HG03135 (cell line): Measurements from ENCODE around the gene NPVF.

Experiments
- ATAC-seq: cut with Tn5 transposase; IDR thresholded peaks from one replicate; pipeline ENCODE4 v1.9.1; 2021; ENCODE audit warnings: mild to moderate bottlenecking, moderate library complexity; ENCODE audit not compliant: unreplicated experiment

Gene NPVF

DNA sequence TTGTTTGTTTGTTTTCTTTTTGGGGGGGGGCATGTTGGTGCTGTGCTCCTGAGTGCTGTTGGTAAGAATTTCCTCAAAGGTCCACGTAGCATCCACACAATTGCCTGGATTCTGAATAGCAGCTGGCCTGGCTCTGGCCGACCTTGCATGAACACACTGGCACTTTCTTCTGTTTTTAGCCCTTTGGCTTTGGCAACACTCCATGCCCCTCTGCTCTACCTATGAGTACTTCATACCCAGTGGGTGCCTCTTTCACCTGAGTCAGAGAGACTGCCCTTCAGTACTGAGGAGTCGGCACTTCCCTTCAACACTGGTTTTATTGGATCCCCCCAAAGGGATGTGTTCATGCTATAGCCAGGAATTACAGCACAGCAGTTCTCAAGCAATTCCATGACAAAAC lies 7.2 kb upstream of the NPVF start:
- no peak for ATAC-seq

DNA sequence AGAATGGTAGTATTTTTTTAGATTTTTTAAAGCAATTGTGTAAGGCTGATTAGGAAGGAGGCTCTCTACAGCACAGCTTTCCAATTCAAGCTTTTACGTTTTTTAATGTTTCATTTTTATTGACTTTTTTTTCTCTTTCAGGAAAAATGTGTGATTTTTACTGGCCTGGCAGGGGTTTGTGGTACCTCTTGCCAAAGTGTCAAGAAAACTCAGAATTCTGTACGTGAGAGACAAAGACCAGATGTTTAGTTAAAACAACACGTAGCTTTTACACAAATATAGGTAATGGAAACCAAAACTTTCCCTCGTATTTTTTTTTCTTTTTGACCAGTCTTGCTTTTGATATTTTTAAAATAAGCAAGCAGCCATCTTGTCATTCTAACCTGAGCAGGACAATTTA lies 6.0 kb upstream of the NPVF start:
- no peak for ATAC-seq

DNA sequence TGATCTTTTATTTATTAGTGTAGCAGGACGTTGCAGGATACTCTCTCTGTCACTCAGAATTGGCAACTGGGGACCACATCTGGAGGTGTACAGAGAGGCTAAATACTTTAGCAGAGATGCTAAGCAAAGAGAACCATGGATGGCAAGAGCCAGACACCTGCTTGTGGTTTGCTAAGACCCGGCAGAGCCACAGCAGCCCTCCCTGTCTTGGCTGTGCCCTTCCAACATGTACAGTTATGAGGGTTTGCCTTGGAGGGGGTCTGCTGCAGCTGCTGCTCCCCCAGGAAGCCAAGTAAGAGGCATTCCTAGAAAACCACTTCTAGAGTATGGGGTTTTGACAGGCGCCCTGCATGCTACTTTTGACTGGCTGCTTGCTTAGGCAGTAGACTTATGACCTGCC lies 5.1 kb downstream of the NPVF start:
- no peak for ATAC-seq

DNA sequence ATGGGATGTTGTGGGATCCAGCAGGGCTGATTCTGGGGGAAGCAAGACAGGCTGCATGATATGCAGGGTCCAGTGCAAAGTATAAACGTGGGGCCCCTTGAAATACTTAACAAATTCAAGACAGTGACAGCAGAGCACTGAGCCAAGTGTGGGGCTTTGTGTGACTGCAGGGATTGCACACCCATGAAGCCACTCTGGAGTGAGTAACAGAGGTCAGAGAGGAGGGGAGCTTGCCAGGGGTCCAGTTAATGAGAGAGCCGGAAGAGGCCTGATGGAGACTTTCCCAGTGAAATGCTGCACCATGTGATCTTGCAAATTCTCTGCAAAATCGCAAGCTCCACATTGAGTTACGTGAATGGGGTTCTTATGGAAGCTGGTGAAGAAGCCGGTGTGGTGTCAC lies 5.6 kb downstream of the NPVF start:
- no peak for ATAC-seq

DNA sequence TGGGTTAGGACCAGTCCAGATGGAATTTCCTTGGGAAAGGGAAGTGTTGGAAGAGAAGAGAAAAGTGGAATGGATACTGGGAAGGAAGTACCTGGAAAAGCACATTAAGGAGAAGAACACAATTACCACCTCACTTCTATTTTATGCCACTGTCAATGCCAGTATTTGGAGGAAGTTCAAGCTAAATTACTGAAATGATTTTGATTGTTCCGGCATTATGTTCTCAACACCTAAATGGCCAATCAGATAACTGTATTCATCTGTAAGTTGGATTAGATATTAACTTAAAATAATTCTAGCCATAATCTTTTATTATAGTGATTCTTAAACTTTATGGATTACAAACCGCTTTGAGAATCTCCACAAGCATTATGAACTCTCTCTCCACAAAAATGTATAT lies 7.3 kb downstream of the NPVF start:
- ATAC-seq: no peak

DNA sequence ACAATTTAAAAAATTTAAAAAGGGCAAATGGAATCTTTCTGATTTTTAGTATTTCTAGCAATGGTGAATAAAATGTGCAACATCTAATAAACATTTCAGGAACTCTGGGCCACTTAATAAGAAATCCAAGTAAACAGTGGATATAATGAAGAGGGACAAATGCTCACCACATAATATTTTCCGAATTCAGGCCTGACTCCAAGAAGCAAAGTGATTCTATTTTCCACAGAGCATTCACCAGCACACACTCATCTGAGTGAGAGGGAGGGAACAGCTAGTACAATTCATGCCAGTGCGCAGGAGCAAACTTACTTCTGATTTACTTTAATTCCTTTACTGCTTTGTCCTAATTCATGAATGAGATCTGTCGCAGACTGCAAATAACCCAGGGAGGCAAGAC lies 10.1 kb downstream of the NPVF start:
- ATAC-seq: no peak

DNA sequence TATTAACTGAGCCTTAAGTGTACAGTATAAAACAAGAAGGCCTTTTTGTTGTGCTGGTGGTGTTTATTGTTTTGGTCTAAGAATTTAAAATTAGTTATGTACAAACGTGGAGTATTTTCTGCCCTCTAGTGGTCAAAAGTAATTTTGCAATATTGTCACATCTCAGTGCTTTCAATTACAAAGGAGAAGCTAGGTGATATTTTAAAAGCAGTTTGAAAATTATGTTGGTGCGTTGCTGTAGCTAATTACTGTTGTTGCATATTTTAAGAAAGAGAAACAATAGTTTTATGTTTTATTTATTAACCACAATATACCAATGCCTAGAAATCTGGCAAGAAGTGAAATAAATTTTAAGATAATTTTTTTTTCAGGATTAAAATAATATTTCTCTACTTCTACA lies 11.4 kb downstream of the NPVF start:
- ATAC-seq: no peak

DNA sequence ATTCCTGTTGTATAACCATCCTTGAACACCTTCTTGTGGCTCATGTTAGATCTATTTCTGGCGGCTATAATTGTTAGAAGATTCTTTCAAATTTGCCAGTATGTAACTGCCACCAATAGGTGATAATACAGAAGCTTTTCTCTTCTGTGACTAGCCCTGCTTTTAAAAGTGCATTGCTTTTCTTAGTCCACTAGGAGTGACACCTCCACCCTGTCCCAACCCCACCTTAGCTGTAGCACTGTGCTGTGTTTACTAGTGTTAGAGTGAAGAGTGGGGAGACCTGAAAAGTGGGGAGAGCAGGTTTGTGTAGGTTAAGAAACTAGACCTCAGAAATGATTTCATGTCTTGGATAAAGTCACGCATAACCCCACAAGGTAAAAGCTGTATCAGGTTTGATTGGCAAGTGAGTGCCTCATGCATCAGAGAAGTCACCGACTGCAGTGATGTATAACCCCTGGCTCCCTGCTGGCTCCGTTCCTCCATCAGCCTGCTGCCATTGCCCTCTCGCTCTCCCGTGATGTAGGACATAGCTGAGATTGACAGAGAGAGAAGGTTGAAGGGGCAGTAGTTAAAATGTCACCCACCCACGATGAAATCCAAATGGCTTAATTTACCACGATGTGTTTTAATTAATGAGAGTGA lies 12.5 kb downstream of the NPVF start:
- ATAC-seq: no peak

DNA sequence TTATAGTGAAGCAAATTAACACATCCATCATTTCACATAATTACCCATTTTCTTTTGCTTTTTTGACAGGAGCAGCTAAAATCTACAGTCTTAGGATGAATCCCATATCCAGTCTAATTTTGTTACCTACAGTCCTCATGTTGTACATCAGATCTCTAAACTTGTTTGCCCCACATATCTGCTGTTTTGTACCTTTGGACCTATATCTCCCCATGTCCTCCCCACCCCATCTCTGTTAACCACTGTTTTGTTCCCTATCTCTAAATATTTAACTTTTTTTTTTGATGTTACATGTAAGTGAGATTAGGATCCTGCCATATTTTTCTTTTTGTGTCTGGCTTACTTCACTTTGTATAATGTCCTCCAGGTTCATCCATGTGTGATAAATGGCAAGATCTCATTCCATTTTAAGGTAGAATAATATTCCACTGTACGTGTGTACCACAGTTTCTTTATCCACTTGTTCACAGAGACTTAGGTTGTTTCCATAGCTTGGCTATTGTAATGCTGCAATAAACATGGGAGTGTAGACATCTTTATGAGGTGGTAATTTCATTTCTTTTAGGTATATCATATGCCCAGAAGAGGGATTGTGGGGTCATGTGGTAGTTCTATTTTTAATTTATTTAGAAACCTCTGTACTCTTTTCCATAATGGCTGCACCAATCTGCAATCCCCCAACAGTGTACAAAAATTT lies 19.6 kb downstream of the NPVF start:
- ATAC-seq: no peak

DNA sequence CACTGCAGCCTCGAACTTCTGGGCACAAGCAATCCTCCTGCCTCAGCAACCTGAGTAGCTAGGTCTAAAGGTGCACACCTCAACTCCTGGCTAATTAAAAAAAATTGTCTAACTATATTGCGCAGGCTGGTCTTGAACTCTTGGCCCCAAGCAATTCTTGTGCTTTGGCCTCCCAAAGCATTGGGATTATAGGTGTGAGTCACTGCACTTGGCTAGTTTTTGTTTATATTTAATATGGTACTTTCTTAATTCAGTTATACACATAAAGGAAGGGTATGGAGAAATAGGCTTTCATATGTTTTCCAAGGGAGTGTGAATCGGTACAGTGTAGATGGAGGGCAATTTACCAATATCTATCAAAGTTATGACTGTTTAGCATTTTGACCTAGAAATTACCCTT lies 20.4 kb downstream of the NPVF start:
- no peak for ATAC-seq

DNA sequence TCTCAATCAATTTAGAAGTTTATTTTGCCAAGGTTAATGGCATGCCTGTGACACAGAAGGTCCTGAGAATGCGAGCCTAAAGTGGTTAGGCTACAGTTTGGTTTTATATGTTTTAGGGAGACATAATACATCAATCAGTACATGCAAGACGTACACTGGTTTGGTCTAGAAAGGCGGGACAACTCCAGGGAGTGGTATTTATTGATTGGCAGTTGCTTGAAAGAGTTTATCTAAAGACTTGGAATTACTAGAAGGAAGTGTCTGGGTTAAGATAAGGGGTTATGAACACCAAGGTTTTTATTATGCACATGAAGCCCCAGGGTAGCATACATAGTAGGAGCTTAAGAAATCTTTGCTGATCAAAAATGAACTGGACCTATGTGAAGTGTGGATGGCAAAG lies 21.5 kb downstream of the NPVF start:
- ATAC-seq: no peak

DNA sequence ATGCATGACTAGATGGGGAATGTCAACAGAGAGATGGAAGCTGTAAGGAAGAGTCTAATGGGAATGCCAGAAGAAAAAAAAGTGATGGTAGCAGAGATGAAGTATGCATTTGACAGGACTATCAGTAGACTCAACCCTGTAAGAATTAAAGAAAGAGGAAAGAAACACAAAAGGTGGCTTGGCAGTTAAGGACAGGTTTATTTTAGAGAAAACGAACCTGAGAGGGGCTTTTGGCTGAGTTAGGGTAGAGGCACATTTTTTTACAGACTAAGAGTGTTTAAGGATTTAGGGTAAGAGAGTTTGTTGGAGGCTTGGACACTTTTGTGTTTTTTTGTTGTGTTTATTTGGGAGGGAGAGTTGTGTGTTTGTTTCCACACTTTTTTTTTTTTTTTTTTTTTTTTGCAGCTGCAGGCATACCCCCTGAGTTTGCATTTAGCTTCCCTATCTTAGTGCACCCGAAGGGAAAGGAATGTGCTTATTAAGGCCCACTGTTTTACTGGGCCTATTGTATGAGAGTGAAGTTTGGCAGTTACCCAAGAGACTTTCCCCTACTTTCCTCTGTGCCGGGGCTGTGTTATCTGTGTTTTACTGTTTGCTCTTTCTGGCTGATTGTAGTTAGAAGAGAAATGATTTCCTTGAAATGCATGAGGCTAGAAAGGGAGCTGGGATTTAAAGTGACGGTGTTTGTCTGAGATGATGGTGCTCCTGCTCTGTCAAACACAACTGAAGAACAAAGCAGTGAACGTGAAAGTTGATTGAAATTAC lies 32.0 kb downstream of the NPVF start:
- no peak for ATAC-seq

DNA sequence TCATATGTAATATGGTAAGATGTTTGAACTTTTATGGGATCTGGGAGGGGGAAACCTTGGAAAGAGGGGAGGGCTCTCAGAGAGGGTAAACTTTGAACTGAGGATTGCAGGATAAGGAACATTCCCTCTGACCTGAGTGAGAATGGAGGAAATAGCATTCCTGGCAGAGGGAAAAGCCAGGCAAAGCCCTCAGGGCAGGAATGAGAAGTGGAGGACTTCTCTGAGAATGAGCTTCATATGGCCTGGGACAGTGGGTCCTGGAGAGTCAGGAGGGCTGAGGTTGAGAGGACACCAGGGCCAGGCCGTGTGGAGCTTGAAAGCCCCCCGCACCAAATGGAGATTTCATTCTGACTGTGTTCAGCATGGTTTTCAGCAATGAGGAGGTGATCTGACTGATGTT lies 34.2 kb downstream of the NPVF start:
- no peak for ATAC-seq

DNA sequence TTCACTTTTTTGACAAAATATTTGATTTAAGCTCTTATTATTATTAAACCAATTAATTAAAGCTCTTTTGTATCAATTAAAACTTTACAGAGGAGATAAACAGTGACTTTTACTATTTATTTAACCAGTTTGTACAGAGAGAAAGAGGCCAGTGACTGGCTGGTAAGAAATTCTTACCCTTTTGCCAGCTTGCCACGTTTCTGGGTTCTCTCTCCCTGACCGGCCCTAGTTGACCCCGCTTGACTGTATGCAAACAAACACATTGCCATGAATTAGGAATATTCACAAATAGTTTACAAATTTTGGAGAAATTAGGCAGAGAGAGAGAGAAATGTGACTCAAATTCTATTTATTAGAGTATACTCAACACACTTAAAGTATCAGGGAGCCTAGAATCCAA lies 36.2 kb downstream of the NPVF start:
- ATAC-seq: no peak

DNA sequence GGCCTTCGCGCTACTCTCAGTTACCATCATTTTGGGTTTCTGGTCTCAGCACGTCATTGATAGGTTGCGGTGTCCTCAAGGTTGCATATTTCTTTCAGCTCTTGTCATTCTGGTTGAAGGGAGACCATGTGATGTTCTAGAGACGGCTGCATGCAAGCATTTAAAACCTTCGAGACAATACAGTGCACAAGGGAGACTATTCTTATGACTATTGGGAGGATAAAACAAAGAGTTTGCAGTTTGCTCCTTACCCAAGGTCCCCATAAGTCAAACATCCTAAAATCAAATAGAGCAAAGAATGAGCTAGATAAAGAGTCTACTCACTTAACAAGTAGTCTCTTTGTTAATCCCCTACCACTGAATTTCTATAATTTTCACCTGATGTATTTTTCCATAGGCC lies 39.1 kb downstream of the NPVF start:
- ATAC-seq: no peak

DNA sequence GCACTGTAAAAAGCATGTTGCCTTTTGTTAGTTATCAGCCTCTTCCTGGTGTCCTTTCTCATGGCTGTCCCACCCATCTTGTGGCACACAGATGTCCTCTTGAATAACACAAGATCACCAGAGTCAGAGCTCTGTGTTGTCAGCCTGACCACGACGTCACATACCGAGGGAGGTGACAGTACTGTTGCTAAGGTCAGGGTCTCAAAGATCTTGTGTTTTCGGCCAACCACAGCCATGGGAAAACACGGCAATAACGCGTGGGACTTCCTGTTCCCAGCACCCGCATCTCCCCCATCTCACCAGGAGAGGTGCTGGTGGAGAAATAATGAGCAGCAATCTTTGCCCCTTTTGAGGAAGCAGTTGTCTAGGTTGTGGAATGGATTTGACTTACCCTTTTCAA lies 40.4 kb downstream of the NPVF start:
- no peak for ATAC-seq

DNA sequence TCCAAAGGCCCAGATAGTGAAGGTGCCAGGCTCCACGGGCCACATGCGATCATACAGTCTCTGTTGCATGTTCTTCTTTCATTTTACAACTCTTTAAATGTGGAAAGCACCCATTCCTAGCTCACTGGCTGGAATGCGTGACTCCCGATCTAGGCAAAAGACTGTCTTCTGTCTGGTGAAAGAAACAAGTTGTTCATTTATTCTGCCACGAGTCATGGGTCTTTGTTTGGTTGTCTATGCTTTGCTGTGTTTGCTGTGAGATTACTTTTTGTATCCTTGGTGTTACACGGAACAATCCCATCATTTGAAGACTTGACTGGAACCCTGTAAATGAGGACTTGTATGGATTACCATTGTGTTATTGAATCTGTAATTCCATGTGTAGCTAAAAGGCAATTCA lies 41.9 kb downstream of the NPVF start:
- ATAC-seq: no peak

DNA sequence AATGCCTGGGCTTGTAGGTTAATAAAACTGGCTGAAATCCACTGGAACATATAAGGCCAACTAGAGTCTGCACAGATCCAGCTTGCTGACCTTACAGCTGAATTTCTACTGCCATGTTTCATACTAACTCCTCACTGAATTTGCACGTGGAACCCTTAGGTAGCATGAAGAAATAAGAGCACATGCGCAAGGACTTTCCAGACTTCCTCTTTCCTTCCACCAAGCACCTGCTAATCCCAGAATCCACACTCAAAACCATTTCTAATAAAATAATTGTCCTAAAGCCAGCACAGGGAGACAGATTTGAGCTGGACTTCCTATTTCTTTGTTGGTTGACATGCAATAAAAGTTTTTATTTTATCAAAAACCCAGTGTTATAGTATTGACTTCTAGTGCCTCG lies 46.8 kb downstream of the NPVF start:
- no peak for ATAC-seq

DNA sequence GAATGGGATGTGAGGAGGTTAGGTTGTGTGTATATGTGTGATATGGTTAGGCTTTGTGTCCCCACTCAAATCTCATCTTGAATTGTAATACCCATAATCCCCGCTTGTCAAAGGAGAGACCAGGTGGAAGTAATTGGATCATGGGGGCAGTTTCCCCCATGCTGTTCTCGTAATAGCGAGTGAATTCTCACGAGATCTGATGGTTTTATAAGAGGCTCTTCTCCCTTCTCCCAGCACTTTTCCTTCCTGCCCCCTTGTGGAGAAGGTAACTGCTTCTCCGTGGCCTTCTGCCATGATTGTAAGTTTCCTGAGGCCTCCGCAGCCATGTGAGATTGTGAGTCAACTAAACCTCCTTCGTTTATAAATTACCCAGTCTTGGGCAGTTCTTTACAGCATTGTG lies 47.3 kb downstream of the NPVF start:
- no peak for ATAC-seq

DNA sequence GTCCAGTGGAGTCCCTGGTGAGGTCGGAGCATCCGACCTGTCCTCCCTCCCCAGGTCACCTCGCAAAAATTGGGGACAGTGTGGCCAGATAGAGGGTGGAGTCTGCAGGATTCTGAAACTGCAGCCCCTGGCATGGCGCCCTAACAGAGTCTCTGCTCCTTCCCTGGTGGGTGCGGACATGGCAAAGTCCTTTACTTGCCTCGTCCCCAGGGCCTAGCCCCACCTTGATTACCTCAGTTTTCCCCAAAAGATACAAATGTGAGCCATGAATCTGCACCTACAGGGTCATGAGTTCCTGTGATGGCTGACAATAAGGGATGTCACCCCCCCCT lies 47.7 kb downstream of the NPVF start:
- peak; percentile 25 for ATAC-seq

DNA sequence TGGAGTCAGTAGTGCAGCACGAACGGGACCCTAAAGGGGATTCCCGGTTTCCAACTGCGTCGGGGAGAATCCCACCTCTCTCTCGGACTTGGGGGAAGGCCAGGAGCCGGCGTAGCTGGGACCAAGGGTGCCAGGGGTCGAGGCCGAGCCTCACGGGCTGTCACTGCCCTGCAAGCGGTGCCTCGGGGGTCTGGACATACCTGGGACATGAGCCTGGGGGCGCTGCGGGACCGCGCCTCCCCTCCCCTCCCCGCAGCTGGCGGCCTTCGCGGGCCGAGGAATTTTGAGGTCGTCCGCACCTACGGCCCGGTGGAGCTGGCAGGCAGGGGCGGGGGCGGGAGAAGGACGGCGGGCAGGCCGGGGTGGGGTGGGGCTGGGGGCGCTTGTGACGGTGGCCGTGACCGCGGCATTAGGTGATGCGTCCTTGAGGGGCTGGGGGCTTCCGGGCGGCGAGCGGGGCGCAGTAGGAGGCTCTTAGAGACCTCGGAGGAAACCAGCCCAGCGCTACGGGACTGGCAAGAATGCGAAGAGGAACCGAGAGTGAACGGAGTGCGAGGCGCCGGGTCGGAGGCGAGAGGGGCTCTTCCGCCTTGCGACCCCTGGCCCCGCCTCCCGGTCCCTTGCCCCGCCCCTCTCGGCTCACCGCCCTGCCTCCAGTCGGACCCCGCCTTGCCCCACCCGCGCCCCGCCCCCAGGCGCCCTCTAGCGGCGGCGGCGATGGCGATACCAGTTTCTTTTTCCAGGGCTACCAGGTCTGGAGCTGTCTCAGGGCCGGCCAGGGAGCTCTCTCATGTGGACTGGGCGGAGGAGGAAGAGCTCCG lies 48.3 kb downstream of the NPVF start:
- peak; percentile 96 for ATAC-seq

DNA sequence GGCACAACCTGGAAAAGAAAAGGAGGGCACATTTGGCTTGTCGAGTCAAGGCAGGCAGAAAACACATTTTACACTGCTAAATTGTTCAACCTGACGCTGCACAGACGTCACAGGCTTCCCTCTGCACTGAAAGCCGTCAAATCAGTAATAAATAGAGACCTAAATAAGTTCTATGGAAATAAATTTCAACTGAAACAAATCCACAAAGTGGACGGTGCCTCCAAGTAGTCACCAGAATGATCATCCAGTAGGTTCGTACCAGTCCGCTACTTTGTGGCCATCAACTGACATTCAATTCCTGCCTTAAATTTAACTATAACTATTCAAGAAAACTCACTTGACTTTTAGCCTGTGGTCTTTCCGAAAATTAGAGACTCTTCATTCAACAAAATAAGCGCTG lies 49.0 kb downstream of the NPVF start:
- ATAC-seq: no peak
